IPS-20b (cell line): ENCODE data around the gene CDK19.
"Not testable (repeated sequence)": the region's sequence is repeated elsewhere in the genome, so short reads cannot be mapped to it uniquely, and the experiment has no call there.

Experiments used
- H3K27ac ChIP-seq: one replicate; pipeline ENCODE4 v1.5.1; 2013; ENCODE audit warnings: low read length
- H3K27me3 ChIP-seq: 2 replicates; pipeline ENCODE4 v1.6.1; 2013; ENCODE audit warnings: mild to moderate bottlenecking, low read length, inconsistent platforms; ENCODE audit not compliant: insufficient read depth
- H3K36me3 ChIP-seq: 2 replicates; pipeline ENCODE4 v1.6.1; 2013; ENCODE audit warnings: low read depth, mild to moderate bottlenecking, inconsistent platforms, low read length, moderate library complexity; ENCODE audit not compliant: insufficient read depth
- H3K4me1 ChIP-seq: 2 replicates; pipeline ENCODE4 v1.6.1; 2013; ENCODE audit warnings: mild to moderate bottlenecking, control low read depth, inconsistent platforms, low read length, moderate library complexity; ENCODE audit not compliant: insufficient read depth
- H3K4me3 ChIP-seq: 2 replicates; pipeline ENCODE4 v1.5.1; 2013; ENCODE audit warnings: mild to moderate bottlenecking, low read length, inconsistent platforms
- H3K9ac ChIP-seq: 2 replicates; pipeline ENCODE4 v1.6.1; 2013; ENCODE audit warnings: low read depth, mild to moderate bottlenecking, inconsistent platforms, low read length, moderate library complexity
- H3K9me3 ChIP-seq: 2 replicates; pipeline ENCODE4 v1.6.1; 2013; ENCODE audit warnings: mild to moderate bottlenecking, low read depth, low read length, inconsistent platforms; ENCODE audit not compliant: insufficient read depth

Gene CDK19

GRCh38 chr6:110778333-110778732 is 36.9 kb downstream of the CDK19 start:
- no peaks in the 10 kb centered on the region for H3K27me3 ChIP-seq
- no peaks in the 10 kb centered on the region for H3K4me1 ChIP-seq
- no peak overlapping the region for H3K4me3 ChIP-seq
- no peaks in the 10 kb centered on the region for H3K9me3 ChIP-seq
- no peak overlapping the region for H3K9ac ChIP-seq
- H3K27ac ChIP-seq = no peak overlapping the region
- H3K36me3 ChIP-seq = no peaks in the 10 kb centered on the region

- H3K4me3 ChIP-seq = no peak overlapping the region
- no peaks in the 10 kb centered on the region for H3K27me3 ChIP-seq
- no peaks in the 10 kb centered on the region for H3K9me3 ChIP-seq
- no peak overlapping the region for H3K9ac ChIP-seq
- no peaks in the 10 kb centered on the region for H3K4me1 ChIP-seq
- no peaks in the 10 kb centered on the region for H3K36me3 ChIP-seq
- H3K27ac ChIP-seq = no peak overlapping the region
Measured at GRCh38 chr6:110777636-110778035, 37.6 kb downstream of the CDK19 start.

GRCh38 chr6:110776413-110776812 is 38.9 kb downstream of the CDK19 start:
- H3K27ac ChIP-seq = no peak overlapping the region
- H3K9ac ChIP-seq = no peak overlapping the region
- H3K9me3 ChIP-seq = no peaks in the 10 kb centered on the region
- no peaks in the 10 kb centered on the region for H3K36me3 ChIP-seq
- no peaks in the 10 kb centered on the region for H3K27me3 ChIP-seq
- H3K4me3 ChIP-seq = no peak overlapping the region
- no peaks in the 10 kb centered on the region for H3K4me1 ChIP-seq

- peaks cover 4% of the 10 kb centered on the region for H3K9me3 ChIP-seq
- H3K36me3 ChIP-seq = no peaks in the 10 kb centered on the region
- H3K27me3 ChIP-seq = no peaks in the 10 kb centered on the region
- H3K9ac ChIP-seq = no peak overlapping the region
- no peak overlapping the region for H3K4me3 ChIP-seq
- H3K4me1 ChIP-seq = no peaks in the 10 kb centered on the region
- H3K27ac ChIP-seq = no peak overlapping the region
Measured at GRCh38 chr6:110769923-110770322, 45.3 kb downstream of the CDK19 start.

- Histone ChIP-seq H3K27ac (no peak overlapping the region), H3K4me1 (no peaks in the 10 kb centered on the region), H3K36me3 (no peaks in the 10 kb centered on the region), H3K9me3 (peaks cover 4% of the 10 kb centered on the region), H3K27me3 (no peaks in the 10 kb centered on the region), H3K9ac (no peak overlapping the region), H3K4me3 (no peak overlapping the region)
Measured at GRCh38 chr6:110768057-110768456, 47.2 kb downstream of the CDK19 start.

- Histone ChIP-seq H3K27me3 (no peaks in the 10 kb centered on the region), H3K36me3 (no peaks in the 10 kb centered on the region), H3K27ac (no peak overlapping the region), H3K9ac (no peak overlapping the region), H3K9me3 (no peaks in the 10 kb centered on the region), H3K4me3 (no peak overlapping the region), H3K4me1 (no peaks in the 10 kb centered on the region)
Measured at GRCh38 chr6:110761371-110761770, 53.9 kb downstream of the CDK19 start.

GRCh38 chr6:110760589-110760988 is 54.7 kb downstream of the CDK19 start:
- Histone ChIP-seq H3K27ac (no peak overlapping the region), H3K36me3 (no peaks in the 10 kb centered on the region), H3K9ac (no peak overlapping the region), H3K4me1 (no peaks in the 10 kb centered on the region), H3K9me3 (no peaks in the 10 kb centered on the region), H3K27me3 (no peaks in the 10 kb centered on the region), H3K4me3 (no peak overlapping the region)

- not testable (repeated sequence) for H3K36me3 ChIP-seq, H3K27me3 ChIP-seq, H3K9ac ChIP-seq, H3K4me3 ChIP-seq, H3K4me1 ChIP-seq, H3K27ac ChIP-seq, H3K9me3 ChIP-seq
Measured at GRCh38 chr6:110760098-110760497, 55.2 kb downstream of the CDK19 start.

GRCh38 chr6:110757926-110758325 is 57.3 kb downstream of the CDK19 start:
- no peak overlapping the region for H3K4me3 ChIP-seq
- no peaks in the 10 kb centered on the region for H3K36me3 ChIP-seq
- H3K9ac ChIP-seq = no peak overlapping the region
- no peaks in the 10 kb centered on the region for H3K4me1 ChIP-seq
- H3K9me3 ChIP-seq = no peaks in the 10 kb centered on the region
- no peak overlapping the region for H3K27ac ChIP-seq
- H3K27me3 ChIP-seq = no peaks in the 10 kb centered on the region

GRCh38 chr6:110756817-110757216 is 58.5 kb downstream of the CDK19 start:
- H3K27me3 ChIP-seq = no peaks in the 10 kb centered on the region
- H3K4me1 ChIP-seq = no peaks in the 10 kb centered on the region
- H3K4me3 ChIP-seq = no peak overlapping the region
- H3K9me3 ChIP-seq = no peaks in the 10 kb centered on the region
- no peaks in the 10 kb centered on the region for H3K36me3 ChIP-seq
- H3K9ac ChIP-seq = no peak overlapping the region
- H3K27ac ChIP-seq = no peak overlapping the region

GRCh38 chr6:110755411-110755834 is 59.8 kb downstream of the CDK19 start:
- Histone ChIP-seq H3K4me1 (no peaks in the 10 kb centered on the region), H3K9me3 (no peaks in the 10 kb centered on the region), H3K27ac (no peak overlapping the region), H3K36me3 (no peaks in the 10 kb centered on the region), H3K9ac (no peak overlapping the region), H3K4me3 (no peak overlapping the region), H3K27me3 (no peaks in the 10 kb centered on the region)

- H3K36me3 ChIP-seq, H3K27ac ChIP-seq, H3K9ac ChIP-seq, H3K9me3 ChIP-seq, H3K27me3 ChIP-seq, H3K4me3 ChIP-seq, H3K4me1 ChIP-seq: not testable (repeated sequence)
Measured at GRCh38 chr6:110753936-110754668, 61.2 kb downstream of the CDK19 start.
